T-helper 2 cell treated with Interferon-gamma antibody and Interleukin-4, amounts not matched to agents 5 μg/mL and 100 μg/mL, for 36 hours (primary cell): ENCODE results near the gene DDAH1.
A peak's percentile ranks its signal among the peaks of the same experiment; 100 is the strongest.

ENCODE experiments used
- DNase-seq: peaks from one replicate; pipeline ENCODE4 v3.0.0; 2021; ENCODE audit warnings: low spot score
- H3K27ac Mint-ChIP-seq: one replicate; pipeline ENCODE4 v1.8.0; 2021; ENCODE audit warnings: mild to moderate bottlenecking, mixed read lengths
- H3K27me3 Mint-ChIP-seq: one replicate; pipeline ENCODE4 v1.8.0; 2021; ENCODE audit warnings: low read depth, mixed read lengths
- H3K36me3 Mint-ChIP-seq: one replicate; pipeline ENCODE4 v1.8.0; 2021; ENCODE audit warnings: low read depth, mixed read lengths
- H3K4me1 Mint-ChIP-seq: one replicate; pipeline ENCODE4 v1.8.0; 2021; ENCODE audit warnings: low read depth, mixed read lengths
- H3K4me3 Mint-ChIP-seq: one replicate; pipeline ENCODE4 v1.8.0; 2022; ENCODE audit warnings: mild to moderate bottlenecking, moderate library complexity, mixed read lengths
- H3K9me3 Mint-ChIP-seq: one replicate; pipeline ENCODE4 v1.8.0; 2021; ENCODE audit warnings: mixed read lengths

DDAH1 gene

GRCh38 chr1:85311818-85312217 is 153.1 kb downstream of the DDAH1 start:
- peaks cover 73% of the 10 kb centered on the region for H3K27me3 Mint-ChIP-seq
- H3K4me3 Mint-ChIP-seq: no peak overlapping the region
- peaks cover 2% of the 10 kb centered on the region for H3K4me1 Mint-ChIP-seq

GRCh38 chr1:85308833-85309350 is 156.1 kb downstream of the DDAH1 start:
- Mint-ChIP-seq H3K4me3 (no peak overlapping the region), H3K36me3 (no peaks in the 10 kb centered on the region), H3K4me1 (peaks cover 2% of the 10 kb centered on the region), H3K9me3 (no peaks in the 10 kb centered on the region), H3K27ac (no peak overlapping the region), H3K27me3 (peaks cover 60% of the 10 kb centered on the region)
- no peak for DNase-seq

More at GRCh38 chr1:85311818-85312217, 153.1 kb downstream of the DDAH1 start:
- Mint-ChIP-seq H3K27ac (no peak overlapping the region), H3K36me3 (no peaks in the 10 kb centered on the region), H3K9me3 (no peaks in the 10 kb centered on the region)
- DNase-seq: no peak

GRCh38 chr1:85307987-85308832 is 156.7 kb downstream of the DDAH1 start:
- H3K4me1 Mint-ChIP-seq: peaks cover 2% of the 10 kb centered on the region
- H3K9me3 Mint-ChIP-seq: no peaks in the 10 kb centered on the region
- H3K27me3 Mint-ChIP-seq: peaks cover 58% of the 10 kb centered on the region
- no peaks in the 10 kb centered on the region for H3K36me3 Mint-ChIP-seq
- H3K4me3 Mint-ChIP-seq: peak overlapping the region; percentile 24
- peak; percentile 44 for DNase-seq
- no peak overlapping the region for H3K27ac Mint-ChIP-seq

GRCh38 chr1:85306236-85306635 is 158.7 kb downstream of the DDAH1 start:
- H3K36me3 Mint-ChIP-seq: no peaks in the 10 kb centered on the region
- no peak for DNase-seq
- H3K27ac Mint-ChIP-seq: no peak overlapping the region
- no peaks in the 10 kb centered on the region for H3K9me3 Mint-ChIP-seq
- H3K4me1 Mint-ChIP-seq: peaks cover 2% of the 10 kb centered on the region
- peaks cover 60% of the 10 kb centered on the region for H3K27me3 Mint-ChIP-seq
- H3K4me3 Mint-ChIP-seq: no peak overlapping the region

GRCh38 chr1:85303440-85304162 is 161.4 kb downstream of the DDAH1 start:
- DNase-seq: no peak
- no peak overlapping the region for H3K4me3 Mint-ChIP-seq
- no peaks in the 10 kb centered on the region for H3K9me3 Mint-ChIP-seq
- no peak overlapping the region for H3K27ac Mint-ChIP-seq
- H3K27me3 Mint-ChIP-seq: peaks cover 43% of the 10 kb centered on the region
- H3K36me3 Mint-ChIP-seq: no peaks in the 10 kb centered on the region
- peaks cover 2% of the 10 kb centered on the region for H3K4me1 Mint-ChIP-seq

- H3K27me3 Mint-ChIP-seq: peaks cover 38% of the 10 kb centered on the region
- H3K9me3 Mint-ChIP-seq: no peaks in the 10 kb centered on the region
- peaks cover 9% of the 10 kb centered on the region for H3K4me1 Mint-ChIP-seq
Observed at GRCh38 chr1:85300140-85300539, 164.8 kb downstream of the DDAH1 start.

GRCh38 chr1:85297855-85298629 is 166.9 kb downstream of the DDAH1 start:
- peak; percentile 87 for DNase-seq
- no peak overlapping the region for H3K27ac Mint-ChIP-seq
- H3K9me3 Mint-ChIP-seq: no peaks in the 10 kb centered on the region
- peak overlapping the region; percentile 6 for H3K4me3 Mint-ChIP-seq
- H3K36me3 Mint-ChIP-seq: no peaks in the 10 kb centered on the region
- H3K4me1 Mint-ChIP-seq: peaks cover 9% of the 10 kb centered on the region
- peaks cover 33% of the 10 kb centered on the region for H3K27me3 Mint-ChIP-seq

More at GRCh38 chr1:85300140-85300539, 164.8 kb downstream of the DDAH1 start:
- no peak overlapping the region for H3K4me3 Mint-ChIP-seq
- DNase-seq: no peak
- H3K27ac Mint-ChIP-seq: no peak overlapping the region
- no peaks in the 10 kb centered on the region for H3K36me3 Mint-ChIP-seq

- H3K36me3 Mint-ChIP-seq: no peaks in the 10 kb centered on the region
- H3K27me3 Mint-ChIP-seq: peaks cover 33% of the 10 kb centered on the region
- no peak overlapping the region for H3K4me3 Mint-ChIP-seq
- no peak overlapping the region for H3K27ac Mint-ChIP-seq
- peaks cover 9% of the 10 kb centered on the region for H3K4me1 Mint-ChIP-seq
- H3K9me3 Mint-ChIP-seq: no peaks in the 10 kb centered on the region
- no peak for DNase-seq
Observed at GRCh38 chr1:85297538-85297854, 167.5 kb downstream of the DDAH1 start.

GRCh38 chr1:85296980-85297379 is 168.0 kb downstream of the DDAH1 start:
- H3K9me3 Mint-ChIP-seq: no peaks in the 10 kb centered on the region
- no peaks in the 10 kb centered on the region for H3K36me3 Mint-ChIP-seq
- peaks cover 9% of the 10 kb centered on the region for H3K4me1 Mint-ChIP-seq
- H3K4me3 Mint-ChIP-seq: no peak overlapping the region
- H3K27ac Mint-ChIP-seq: no peak overlapping the region
- H3K27me3 Mint-ChIP-seq: peaks cover 31% of the 10 kb centered on the region
- DNase-seq: no peak

- H3K9me3 Mint-ChIP-seq: no peaks in the 10 kb centered on the region
- H3K36me3 Mint-ChIP-seq: no peaks in the 10 kb centered on the region
- no peak for DNase-seq
- H3K4me3 Mint-ChIP-seq: no peak overlapping the region
- H3K27ac Mint-ChIP-seq: no peak overlapping the region
- H3K4me1 Mint-ChIP-seq: peaks cover 9% of the 10 kb centered on the region
- peaks cover 26% of the 10 kb centered on the region for H3K27me3 Mint-ChIP-seq
Observed at GRCh38 chr1:85295654-85296053, 169.3 kb downstream of the DDAH1 start.

- Mint-ChIP-seq H3K4me1 (peaks cover 9% of the 10 kb centered on the region), H3K27ac (no peak overlapping the region), H3K36me3 (no peaks in the 10 kb centered on the region), H3K27me3 (peaks cover 31% of the 10 kb centered on the region), H3K9me3 (no peaks in the 10 kb centered on the region), H3K4me3 (no peak overlapping the region)
- DNase-seq: no peak
Observed at GRCh38 chr1:85295006-85295431, 169.9 kb downstream of the DDAH1 start.

- H3K4me3 Mint-ChIP-seq: no peak overlapping the region
- peaks cover 32% of the 10 kb centered on the region for H3K27me3 Mint-ChIP-seq
- H3K4me1 Mint-ChIP-seq: no peaks in the 10 kb centered on the region
- no peaks in the 10 kb centered on the region for H3K9me3 Mint-ChIP-seq
- no peaks in the 10 kb centered on the region for H3K36me3 Mint-ChIP-seq
- H3K27ac Mint-ChIP-seq: no peak overlapping the region
- DNase-seq: no peak
Observed at GRCh38 chr1:85290826-85291225, 174.1 kb downstream of the DDAH1 start.

- DNase-seq: no peak
- no peaks in the 10 kb centered on the region for H3K4me1 Mint-ChIP-seq
- H3K4me3 Mint-ChIP-seq: no peak overlapping the region
- H3K27ac Mint-ChIP-seq: no peak overlapping the region
- H3K9me3 Mint-ChIP-seq: no peaks in the 10 kb centered on the region
- peaks cover 33% of the 10 kb centered on the region for H3K27me3 Mint-ChIP-seq
- H3K36me3 Mint-ChIP-seq: no peaks in the 10 kb centered on the region
Observed at GRCh38 chr1:85289848-85290335, 175.1 kb downstream of the DDAH1 start.
